HL-60/S4 treated with phorbol 12-myristate 13-acetate at 8.2 ng/mL for 4 days and 3 days (cell line): ENCODE measurements around the gene GRAMD2B.
"Not testable (repeated sequence)": the region's sequence is repeated elsewhere in the genome, so short reads cannot be mapped to it uniquely, and the experiment has no call there.

Experiments
- in situ Hi-C: fragments of 300-500 bp; cut with MboI; formaldehyde crosslinking; loops from 2 replicates; pipeline ENCODE4 v1.15.0; 2022; ENCODE audit warnings: low sequenced_read_pairs

The GRAMD2B gene

GRCh38 chr5:126449751-126450271, 26.6 kb downstream of the GRAMD2B start:
- in situ Hi-C loops, result no loop called here

- in situ Hi-C loops, result no loop called here
These were observed 27.1 kb downstream of the GRAMD2B start for GRCh38 chr5:126450346-126450745.

DNA sequence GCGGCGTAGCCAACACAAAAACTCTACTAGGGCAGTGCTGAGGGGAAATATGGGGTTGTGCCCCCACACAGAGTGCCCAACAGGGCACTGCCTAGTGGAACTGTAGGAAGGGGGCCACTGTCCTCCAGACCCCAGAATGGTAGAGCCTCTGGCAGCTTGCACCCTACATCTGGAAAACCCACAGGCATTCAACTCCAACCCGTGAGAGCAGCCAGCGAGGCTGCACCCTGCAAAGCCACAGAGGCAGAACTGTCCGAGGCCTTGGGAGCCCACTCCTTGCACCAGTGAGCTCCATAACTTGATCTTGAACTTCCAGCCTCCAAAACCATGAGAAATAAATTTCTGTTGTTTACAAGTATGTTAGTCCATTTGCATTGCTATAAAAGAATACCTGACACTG, 27.7 kb downstream of the GRAMD2B start:
- in situ Hi-C loops, result no loop called here

DNA sequence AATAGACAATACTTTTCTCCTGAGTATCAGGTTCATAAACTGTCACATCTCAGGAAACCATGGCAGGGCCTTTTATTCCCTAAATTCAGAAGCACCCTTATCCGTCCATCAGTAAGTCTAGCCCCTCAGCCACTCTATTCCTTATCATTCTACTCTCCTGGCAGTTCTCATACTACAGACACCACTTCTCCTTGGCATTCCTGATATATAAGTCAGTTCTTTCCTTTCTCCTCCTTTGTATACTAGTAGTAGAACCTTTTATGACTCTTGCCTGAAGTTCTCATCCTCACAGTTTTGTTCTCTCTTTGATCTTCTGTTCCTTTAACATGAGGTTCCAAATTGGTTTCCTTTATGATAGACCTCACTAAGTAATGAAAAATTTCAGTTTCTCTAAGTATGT, 29.3 kb downstream of the GRAMD2B start:
- in situ Hi-C loops, result no loop called here

DNA sequence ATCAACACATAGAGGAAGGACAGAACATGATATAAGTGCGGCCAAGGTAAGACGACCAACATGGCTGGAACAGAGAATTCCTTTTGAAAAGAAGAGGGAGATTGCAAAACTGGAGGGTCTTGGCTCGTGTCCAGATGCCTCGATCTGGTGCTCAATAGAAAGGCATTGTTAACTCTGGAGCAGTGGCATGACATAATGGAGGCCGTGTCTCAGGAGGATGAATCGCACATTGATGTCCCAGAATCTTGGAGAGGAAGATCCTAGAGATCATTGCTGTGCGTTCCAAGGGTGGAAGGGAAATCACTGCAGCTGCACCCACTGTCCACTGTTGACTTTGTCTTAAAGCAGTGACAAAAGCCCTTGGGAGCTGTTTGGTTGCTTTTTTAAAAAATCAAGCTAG, 30.9 kb downstream of the GRAMD2B start:
- in situ Hi-C loops, result no loop called here

DNA sequence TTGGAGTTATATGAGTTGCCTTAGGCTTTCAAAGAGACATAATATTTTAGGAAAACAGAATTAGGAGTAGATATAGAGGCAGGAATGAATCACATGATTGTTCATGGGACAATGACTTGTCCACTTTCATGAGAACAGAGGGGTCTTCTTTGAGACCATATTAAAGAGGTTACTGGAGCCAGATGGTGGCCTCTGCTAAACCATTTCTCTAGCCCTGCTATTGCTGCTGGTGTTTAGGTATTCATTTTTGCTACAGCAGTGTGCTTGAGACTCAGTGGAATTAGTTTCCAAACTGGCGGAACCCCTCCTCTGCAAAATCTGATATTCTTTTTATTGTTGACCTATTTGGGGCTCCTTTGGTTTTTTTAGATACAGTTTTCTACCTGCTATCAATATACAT, 31.3 kb downstream of the GRAMD2B start:
- in situ Hi-C loops, result no loop called here

DNA sequence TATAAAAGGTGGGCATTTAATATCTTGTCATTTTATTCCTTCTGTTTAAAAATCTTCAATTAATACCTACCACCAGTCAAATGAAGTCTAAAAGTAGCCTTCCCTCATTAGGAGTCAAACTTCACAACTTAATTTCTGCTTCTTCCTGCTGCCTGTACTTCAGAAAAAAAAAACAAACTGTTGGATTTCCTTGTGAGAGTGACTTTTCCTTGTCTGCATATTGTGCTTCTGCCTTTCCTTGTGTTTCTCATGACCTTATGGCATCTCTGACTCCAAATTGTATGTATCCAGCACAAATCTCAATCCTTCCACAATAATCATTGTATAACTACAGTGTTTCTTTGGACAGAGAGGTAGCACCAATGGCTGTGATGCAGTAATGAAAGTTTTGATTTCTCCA, 32.1 kb downstream of the GRAMD2B start:
- in situ Hi-C loops, result no loop called here

GRCh38 chr5:126455728-126456127, 32.5 kb downstream of the GRAMD2B start:
- in situ Hi-C loops, result no loop called here

- in situ Hi-C loops, result no loop called here
These were observed 33.1 kb downstream of the GRAMD2B start for GRCh38 chr5:126456217-126456820.

- in situ Hi-C loops, result no loop called here
These were observed 37.2 kb downstream of the GRAMD2B start for GRCh38 chr5:126460459-126460858.

GRCh38 chr5:126460977-126461376, 37.8 kb downstream of the GRAMD2B start:
- in situ Hi-C loops, result no loop called here

DNA sequence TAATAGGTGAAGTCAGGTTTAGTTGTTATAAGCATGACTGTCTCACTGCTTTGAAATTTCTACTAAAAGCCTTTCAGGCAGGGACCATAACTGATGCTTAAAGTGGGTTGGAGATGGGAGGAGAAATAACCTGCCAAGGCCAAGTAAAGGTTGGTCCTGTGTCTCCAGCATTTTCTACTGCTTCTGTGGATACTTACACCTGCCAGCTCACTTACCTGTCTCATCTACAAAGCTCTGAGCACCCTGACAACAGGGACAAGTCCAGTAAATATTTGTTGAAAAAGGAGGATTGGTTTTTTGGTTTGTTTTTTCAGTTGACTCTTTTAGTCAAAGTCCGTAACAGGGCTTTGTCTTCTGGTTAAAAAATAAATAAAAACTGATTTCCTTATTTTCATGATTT, 38.6 kb downstream of the GRAMD2B start:
- in situ Hi-C loops, result no loop called here

DNA sequence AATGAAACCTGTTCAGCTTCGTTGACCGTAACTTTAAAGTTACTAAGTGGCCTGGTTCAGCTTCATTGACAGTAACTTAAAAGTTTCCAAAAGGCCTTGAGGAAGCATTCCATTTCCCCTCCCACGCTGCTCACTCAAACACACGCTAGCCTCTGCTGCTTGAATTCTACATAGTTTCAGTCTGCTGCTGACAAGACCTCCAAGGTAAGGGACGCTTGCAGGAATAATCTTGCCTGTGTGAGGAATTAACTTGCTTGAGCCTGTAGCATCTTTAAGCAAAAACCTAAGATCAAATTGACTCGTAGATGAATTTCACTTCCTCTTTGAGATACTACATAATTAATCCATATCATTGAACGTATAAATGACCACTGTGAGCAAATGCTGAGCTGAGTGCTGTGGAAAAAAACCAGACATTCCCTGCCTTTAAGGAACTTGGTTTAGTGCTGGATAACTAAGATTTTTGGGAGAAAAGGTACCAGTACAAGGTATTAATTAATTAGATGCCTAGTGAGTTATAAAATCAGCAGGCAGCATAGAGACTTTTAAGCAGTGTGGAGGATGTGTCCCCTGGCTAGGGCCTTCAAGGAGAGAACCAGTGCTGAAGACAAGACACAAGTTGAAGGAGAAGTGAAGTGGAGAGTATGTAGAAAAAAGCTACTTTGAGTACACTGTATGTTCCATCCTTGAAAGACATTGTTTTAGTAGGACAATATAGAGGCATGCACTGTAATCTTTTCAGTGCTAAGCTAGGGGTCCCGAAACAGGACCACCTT, 39.2 kb downstream of the GRAMD2B start:
- in situ Hi-C loops, result no loop called here

DNA sequence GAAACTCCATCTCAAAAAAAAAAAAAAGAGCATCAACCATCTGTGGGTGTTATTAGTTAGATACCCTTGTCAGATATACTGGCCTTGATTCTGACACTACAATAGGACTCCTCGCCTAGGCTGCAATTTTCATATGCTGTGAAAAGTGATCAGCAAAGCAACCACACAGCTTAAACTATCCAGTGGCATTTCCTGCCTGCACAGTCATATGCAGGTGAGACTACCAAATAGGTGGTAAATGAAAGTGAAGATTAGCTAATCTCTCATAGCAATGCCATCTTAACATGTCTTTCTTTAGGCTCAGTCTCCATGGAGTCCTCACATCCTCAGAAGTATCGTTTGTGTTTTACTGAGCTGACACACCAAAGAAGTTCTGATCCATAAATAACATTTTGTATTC, 40.8 kb downstream of the GRAMD2B start:
- in situ Hi-C loops, result no loop called here

- in situ Hi-C loops, result no loop called here
These were observed 41.8 kb downstream of the GRAMD2B start for GRCh38 chr5:126464959-126465358.

DNA sequence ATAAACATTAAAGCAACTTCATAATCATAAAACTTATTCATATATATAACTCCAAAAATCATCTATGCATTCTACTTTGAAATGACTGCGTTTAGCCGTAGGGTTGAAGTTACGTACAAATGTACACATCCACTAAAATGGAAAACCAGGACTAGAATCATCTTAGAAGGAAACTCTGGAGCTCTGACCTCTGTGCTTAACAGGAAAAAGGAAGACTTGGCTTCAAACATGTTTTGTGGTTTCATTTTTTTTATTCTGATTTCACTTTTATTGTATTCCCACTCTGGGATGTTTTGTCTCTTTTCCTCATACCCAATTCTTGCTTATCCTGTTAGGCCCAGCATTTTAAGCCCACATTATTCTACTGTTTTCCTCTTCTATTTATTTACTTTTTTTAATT, 44.9 kb downstream of the GRAMD2B start:
- in situ Hi-C loops, result no loop called here

DNA sequence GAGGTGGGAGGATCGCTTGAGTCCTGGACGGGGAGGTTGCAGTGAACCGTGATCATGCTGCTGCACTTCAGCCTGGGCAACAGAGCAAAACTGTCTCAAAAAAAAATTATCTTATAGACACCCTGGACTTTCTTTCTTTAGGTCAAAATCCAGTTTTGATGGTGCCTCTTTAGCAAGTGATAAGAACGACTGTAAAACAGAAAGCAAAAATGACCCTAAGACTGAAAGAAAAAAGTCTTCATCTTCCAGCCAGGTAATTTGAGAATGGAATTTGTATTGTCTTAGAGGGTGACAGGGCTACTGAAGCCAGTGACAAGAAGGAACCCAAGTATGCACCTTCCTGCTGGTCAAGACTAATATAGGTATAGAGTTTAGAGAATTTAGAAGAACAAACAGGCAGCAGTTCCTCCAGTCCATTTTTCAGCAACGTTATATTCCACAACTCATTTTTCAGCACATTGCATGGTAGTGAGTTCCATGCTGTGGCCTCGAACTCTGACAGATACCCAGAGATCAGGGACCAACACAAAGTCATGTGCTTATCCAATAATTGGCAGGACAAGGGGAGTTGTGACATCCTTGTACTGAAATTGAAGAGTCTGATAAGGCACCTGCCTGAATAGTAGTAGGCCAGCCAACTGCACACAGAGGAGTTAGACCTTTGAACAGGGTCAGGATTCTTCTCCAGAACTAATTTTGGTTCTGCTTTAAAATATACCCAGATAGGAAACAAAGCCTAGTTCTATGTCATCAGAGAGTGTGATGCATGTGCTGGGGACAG, 46.5 kb downstream of the GRAMD2B start:
- in situ Hi-C loops, result no loop called here

GRCh38 chr5:126470529-126470928, 47.3 kb downstream of the GRAMD2B start:
- in situ Hi-C loops, result not testable (repeated sequence)

DNA sequence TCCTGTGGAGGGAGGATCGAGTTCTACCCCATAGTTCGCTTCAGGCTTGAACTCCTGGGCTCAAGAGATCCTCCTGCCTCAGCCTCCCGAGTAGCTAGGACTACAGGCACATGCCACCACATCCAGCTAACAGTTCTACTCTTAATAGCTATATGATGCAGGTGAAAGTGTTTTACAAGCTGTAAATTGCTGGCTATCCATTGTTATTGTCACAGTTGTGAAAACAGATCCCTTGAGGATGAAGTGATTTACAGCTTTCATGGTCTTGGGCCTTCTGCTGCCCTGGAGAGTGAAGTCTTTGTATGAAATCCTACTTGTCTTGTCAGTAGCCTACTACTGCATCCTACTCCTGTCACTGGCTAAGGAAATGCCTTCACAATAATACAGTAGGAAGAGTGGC, 48.0 kb downstream of the GRAMD2B start:
- in situ Hi-C loops, result no loop called here

DNA sequence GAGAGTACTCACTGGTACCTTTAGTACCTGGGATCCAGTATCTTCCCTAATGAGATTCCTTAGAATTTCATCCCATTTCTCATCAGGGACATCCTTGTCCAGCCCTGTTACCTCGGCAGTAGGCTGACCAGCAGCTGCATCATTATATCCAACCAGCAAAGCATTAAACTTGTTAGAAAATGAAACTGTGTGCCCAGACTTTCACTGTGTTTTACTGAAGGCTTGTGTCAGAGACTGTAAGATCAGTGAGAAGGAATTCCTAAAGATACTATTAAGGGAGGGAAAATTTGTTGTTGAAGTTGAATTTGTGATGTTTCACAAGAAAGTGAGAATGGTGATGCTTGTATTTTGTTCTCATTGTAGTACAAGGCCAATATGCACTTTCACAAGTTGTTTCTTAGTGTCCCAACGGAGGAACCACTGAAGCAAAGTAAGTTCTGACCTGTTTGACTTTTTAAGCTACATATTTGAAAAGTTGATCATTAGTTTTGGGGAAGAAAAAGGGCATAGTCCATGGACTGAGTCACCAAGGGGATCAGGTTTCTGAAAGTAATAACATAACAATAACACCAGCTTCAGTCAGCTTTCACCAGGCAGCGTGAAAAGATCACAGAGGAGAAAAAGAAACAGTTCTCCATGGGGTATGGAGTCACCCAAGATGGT, 48.8 kb downstream of the GRAMD2B start:
- in situ Hi-C loops, result no loop called here

GRCh38 chr5:126472538-126472889, 49.3 kb downstream of the GRAMD2B start:
- in situ Hi-C loops, result no loop called here
